Choroid plexus epithelial cell (primary cell): Measurements from ENCODE around the gene MAGED2.

Experiments
- DNase-seq: peaks from one replicate; pipeline ENCODE4 v3.0.0-alpha.2; 2010; ENCODE audit warnings: low read depth
- H3K4me3 ChIP-seq: 2 replicates; pipeline ENCODE4 v1.5.1; 2011; ENCODE audit warnings: low read depth, mild to moderate bottlenecking, control low read depth, low read length, moderate library complexity
- CTCF ChIP-seq: conservative IDR thresholded peaks from 2 replicates; pipeline ENCODE4 v1.5.1; 2011; ENCODE audit warnings: low read depth, mild to moderate bottlenecking, control low read depth, inconsistent platforms, low read length, moderate library complexity

MAGED2 gene

GRCh38 chrX:54818221-54818620 lies 10.7 kb downstream of the MAGED2 start:
- DNase-seq = no peak
- no peak for TF ChIP-seq CTCF
- no peak overlapping the region for H3K4me3 ChIP-seq

- no peak for DNase-seq
- H3K4me3 ChIP-seq = no peak overlapping the region
- no peak for TF ChIP-seq CTCF
Measured at GRCh38 chrX:54819201-54819600, 11.7 kb downstream of the MAGED2 start.

- H3K4me3 ChIP-seq = no peak overlapping the region
- TF ChIP-seq CTCF = no peak
- no peak for DNase-seq
Measured at GRCh38 chrX:54820737-54821136, 13.2 kb downstream of the MAGED2 start.

DNA sequence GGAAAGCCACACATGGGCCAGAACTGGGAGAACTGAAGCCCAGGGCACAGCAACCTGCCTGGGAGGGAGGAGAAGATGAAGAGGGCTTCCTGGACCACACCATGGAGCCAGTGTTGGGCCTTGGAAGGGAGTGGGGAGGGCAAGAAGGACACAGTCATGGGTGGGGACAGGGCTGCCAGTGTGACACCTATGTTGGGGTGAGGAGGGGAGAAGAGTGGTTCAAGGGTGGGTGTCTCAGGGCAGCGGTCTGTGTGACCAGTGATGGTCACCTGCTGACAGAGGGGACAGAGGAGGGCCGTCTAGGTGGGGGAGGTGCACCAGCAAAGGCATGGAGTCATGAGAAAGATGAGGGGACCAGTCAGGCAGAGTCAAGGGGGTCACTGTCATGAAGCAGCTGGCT lies 13.8 kb downstream of the MAGED2 start:
- DNase-seq = no peak
- no peak overlapping the region for H3K4me3 ChIP-seq
- TF ChIP-seq CTCF = no peak

- no peak overlapping the region for H3K4me3 ChIP-seq
- DNase-seq = no peak
- no peak for TF ChIP-seq CTCF
Measured at GRCh38 chrX:54824195-54824594, 16.6 kb downstream of the MAGED2 start.

DNA sequence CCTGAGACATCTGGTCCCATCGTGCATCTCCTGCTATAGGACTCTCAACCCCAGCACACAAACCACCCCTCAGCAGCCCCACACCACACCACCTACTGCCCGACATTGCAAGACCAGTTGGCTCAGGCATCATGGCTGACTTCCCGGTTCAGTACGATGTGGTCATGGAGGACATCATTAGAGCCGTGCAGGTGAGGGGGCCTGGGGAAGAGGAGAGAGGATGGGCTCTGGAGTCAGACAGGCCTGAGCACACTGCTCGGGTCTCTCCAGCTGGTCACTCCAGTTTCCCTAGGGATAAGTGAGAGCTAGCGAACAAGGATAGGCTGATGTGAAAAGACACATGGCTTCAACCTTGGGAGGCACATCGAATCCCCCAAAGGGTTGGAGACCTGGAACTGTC lies 17.2 kb downstream of the MAGED2 start:
- no peak for DNase-seq
- TF ChIP-seq CTCF = no peak

DNA sequence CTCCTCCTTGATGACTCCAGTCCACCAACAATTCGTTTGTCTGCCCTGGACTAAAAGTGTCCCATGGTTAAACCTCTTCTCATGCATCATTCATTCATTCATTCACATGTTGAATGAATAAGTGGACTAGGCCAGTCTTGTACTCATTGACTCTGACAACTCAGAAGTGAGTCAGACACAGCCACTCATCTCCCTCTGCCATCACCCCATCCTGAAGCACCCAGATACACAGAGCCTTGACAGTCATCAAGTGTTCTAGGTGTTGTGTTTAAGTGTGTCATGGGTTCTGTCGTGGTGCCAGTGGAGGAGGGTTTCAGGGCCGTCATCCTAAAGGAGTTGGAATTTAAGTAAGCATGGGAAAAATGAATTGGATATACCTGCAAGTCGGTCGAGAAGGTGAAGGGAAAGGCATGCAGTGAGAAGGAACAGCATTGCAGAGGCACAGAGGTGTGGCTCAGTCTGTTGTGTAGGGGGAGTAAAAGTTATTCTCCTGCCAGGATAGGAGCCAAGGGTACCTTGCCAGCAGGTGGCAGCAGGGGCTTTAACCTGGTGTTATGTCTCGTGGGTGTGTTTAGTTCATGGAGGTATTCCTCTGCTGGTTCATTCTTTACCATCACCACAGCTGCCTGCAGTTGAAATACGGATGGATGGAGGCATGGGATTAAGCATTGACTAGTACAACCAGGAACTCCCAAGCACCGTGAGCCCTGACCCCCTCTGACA lies 18.3 kb downstream of the MAGED2 start:
- no peak for DNase-seq
- TF ChIP-seq CTCF = no peak
- H3K4me3 ChIP-seq = no peak overlapping the region

More for the DNA sequence above, 17.2 kb downstream of the MAGED2 start:
- no peak overlapping the region for H3K4me3 ChIP-seq
